GM06990 (cell line): Measurements from ENCODE around the gene RALGPS1.

ENCODE experiments used
- DNase-seq: peaks from one replicate; pipeline ENCODE4 v3.0.0-alpha.2; 2011; ENCODE audit not compliant: insufficient read length; ENCODE audit errors: extremely low read depth
- H3K27me3 ChIP-seq: replicated peaks from 2 replicates; pipeline ENCODE4 v1.6.0; 2011; ENCODE audit warnings: low read length; ENCODE audit not compliant: control insufficient read depth, insufficient read depth
- H3K36me3 ChIP-seq: 2 replicates; pipeline ENCODE4 v1.5.1; 2011; ENCODE audit warnings: low read length; ENCODE audit not compliant: control insufficient read depth, insufficient read depth
- H3K4me3 ChIP-seq: replicated peaks from 2 replicates; pipeline ENCODE4 v1.5.1; 2011; ENCODE audit warnings: low read depth, mild to moderate bottlenecking, control low read depth, low read length
- TF ChIP-seq, protein P1 (sequence below): IDR thresholded peaks from 2 replicates; pipeline ENCODE4 v1.5.1; 2011; ENCODE audit warnings: low read length, control low read depth, mild to moderate bottlenecking, inconsistent platforms; ENCODE audit not compliant: insufficient read depth, poor library complexity, severe bottlenecking

The RALGPS1 gene

GRCh38 chr9:127074561-127075548, 160.3 kb downstream of the RALGPS1 start:
- Histone ChIP-seq H3K4me3 (no peak overlapping the region), H3K27me3 (no peaks in the 10 kb centered on the region)
- DNase-seq, result no peak

DNA sequence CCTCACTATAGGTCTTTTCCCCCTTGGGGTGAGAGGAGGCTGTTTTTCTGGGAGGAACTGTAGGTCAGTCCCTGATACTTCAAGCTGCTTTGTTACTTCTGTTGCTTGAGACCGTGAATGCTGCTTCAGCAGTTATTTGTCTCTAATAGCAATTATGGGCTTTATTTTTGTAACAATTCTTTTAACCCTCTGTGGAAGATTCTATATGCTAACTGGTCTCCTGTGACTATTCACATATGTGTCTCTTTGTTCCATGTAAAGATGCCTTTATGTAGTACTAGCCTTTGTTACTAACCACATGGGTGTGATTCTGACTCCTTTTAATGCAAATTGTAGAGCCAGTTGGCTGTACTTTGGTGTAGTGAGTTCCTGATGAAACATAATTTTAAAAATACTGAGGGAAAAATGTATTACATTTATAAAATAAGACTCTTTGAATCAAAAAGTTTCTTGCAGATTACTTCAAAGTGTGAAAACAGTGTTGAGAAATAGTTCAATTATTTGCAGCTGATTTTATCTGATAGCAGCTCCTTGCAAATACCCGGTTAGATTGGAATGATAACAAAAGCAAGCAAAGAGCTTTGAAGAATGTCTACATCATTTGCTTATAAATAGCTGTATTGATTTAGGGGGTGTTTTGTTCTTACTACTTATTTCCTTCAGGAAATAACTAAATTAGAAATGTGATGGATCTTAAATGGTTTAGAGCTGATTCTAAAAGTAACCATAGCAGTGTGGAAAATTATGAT, 161.2 kb downstream of the RALGPS1 start:
- H3K4me3 ChIP-seq, result no peak overlapping the region
- H3K27me3 ChIP-seq, result no peaks in the 10 kb centered on the region
- DNase-seq, result no peak
- H3K36me3 ChIP-seq, result no peaks in the 10 kb centered on the region
- TF ChIP-seq, protein P1, sequence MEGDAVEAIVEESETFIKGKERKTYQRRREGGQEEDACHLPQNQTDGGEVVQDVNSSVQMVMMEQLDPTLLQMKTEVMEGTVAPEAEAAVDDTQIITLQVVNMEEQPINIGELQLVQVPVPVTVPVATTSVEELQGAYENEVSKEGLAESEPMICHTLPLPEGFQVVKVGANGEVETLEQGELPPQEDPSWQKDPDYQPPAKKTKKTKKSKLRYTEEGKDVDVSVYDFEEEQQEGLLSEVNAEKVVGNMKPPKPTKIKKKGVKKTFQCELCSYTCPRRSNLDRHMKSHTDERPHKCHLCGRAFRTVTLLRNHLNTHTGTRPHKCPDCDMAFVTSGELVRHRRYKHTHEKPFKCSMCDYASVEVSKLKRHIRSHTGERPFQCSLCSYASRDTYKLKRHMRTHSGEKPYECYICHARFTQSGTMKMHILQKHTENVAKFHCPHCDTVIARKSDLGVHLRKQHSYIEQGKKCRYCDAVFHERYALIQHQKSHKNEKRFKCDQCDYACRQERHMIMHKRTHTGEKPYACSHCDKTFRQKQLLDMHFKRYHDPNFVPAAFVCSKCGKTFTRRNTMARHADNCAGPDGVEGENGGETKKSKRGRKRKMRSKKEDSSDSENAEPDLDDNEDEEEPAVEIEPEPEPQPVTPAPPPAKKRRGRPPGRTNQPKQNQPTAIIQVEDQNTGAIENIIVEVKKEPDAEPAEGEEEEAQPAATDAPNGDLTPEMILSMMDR, result no peak

More at GRCh38 chr9:127074561-127075548, 160.3 kb downstream of the RALGPS1 start:
- no peaks in the 10 kb centered on the region for H3K36me3 ChIP-seq
- TF ChIP-seq, protein P1, result no peak

DNA sequence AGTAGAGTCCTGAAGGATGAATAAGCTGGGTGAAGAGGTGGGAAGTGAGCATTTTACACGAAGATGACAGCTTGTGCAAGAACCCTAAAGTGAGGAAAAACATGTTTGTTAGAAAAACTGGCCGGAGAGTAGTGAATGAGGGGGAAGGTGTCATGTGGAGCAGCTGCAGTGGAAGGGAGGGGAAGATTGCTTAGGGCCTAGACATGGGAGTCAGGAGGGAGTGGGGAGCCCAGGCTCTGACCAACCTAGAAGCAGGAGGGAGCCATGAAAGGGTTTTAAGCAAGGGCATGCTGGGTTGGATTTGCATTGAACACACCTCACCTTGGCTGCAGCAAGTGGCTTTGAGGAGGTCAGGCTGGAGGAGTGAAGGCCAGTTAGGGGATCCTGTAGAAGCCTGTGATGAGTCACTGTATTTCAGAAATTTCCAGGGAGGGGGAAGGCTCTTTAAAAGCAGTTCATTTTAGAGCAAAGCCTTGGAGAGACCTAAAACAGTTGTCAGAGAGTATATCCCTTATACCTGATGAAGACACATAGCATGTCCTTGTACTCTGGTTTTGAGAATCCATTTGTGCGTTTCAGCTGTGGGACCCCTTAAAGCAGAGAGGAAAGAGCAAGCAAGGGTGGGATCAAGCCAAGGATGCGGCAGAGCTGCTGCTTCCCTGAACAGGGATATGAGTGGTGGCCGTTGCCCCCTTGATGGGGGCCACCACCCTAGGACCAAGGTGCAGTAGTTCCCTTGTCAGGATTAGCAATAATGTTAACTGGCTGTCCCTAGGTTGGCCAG, 162.5 kb downstream of the RALGPS1 start:
- Histone ChIP-seq H3K27me3 (no peaks in the 10 kb centered on the region), H3K36me3 (no peaks in the 10 kb centered on the region), H3K4me3 (no peak overlapping the region)
- no peak for DNase-seq
- TF ChIP-seq, protein P1, result no peak

DNA sequence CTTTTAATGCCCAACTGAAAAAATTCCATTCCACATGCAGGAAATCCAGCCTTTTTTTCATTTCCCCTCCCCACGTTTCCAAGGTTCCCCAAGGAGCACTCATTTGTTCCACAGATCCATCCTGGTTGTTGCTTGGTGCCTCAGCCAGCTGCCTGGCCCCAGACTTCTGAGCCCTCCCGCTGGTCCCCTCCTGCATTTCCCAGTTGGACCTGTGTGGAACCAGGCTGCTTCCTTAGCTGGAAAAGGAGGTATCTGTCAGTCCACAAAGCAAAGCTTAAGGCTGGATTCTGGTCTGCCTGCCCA, 163.0 kb downstream of the RALGPS1 start:
- Histone ChIP-seq H3K36me3 (no peaks in the 10 kb centered on the region), H3K4me3 (no peak overlapping the region), H3K27me3 (no peaks in the 10 kb centered on the region)
- TF ChIP-seq, protein P1, result no peak
- no peak for DNase-seq

GRCh38 chr9:127078336-127078735, 163.8 kb downstream of the RALGPS1 start:
- TF ChIP-seq, protein P1, result no peak

More at GRCh38 chr9:127078336-127078735, 163.8 kb downstream of the RALGPS1 start:
- Histone ChIP-seq H3K36me3 (no peaks in the 10 kb centered on the region), H3K4me3 (no peak overlapping the region), H3K27me3 (no peaks in the 10 kb centered on the region)
- DNase-seq, result no peak
